NCI-H146 treated with DMSO at 0.1 percent for 48 hours (cell line): ENCODE data around the gene RAB3GAP1.

Source experiments
- DNase-seq: peaks from one replicate; lab custom pipeline; 2025; ENCODE audit not compliant: unreplicated experiment; lab: John Stamatoyannopoulos, UW

Gene RAB3GAP1

DNA sequence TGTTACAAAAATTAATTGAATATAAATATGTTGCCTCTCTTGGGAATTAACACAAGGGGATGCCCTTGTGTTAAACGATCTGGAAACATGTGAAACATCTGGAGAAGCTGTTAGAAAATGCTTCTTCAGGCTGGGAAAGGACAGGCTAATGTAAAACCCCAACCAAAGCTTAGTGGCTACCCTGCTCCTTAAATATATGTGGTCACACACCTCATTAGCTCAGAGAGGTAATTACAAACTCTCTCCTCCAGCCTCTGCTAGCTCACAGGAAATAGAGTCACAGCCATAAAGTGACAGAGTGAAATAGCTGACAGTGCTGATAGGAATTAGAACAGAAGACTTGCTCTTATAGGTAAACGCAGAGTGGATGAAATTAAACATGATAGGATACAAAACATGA lies 155.9 kb downstream of the RAB3GAP1 start:
- no peak for DNase-seq

DNA sequence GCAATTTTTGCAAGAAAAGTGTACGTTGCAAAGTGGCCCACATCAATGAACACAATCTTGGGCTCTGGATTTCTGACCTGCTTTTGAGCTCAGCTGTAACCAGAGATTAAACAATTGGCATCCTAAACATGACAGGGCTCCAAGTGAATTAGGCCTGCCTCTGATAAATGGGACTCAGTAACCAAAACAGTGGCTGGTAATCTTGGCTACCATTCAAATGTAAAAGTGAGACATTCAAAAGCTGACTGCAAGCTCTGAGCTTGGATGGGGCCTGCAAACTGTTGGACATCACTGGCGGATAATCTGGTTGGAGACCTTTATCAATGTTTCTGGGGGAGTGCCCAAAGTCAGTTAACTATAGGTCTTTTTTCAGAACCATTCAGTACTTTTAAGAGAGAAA lies 160.7 kb downstream of the RAB3GAP1 start:
- no peak for DNase-seq

DNA sequence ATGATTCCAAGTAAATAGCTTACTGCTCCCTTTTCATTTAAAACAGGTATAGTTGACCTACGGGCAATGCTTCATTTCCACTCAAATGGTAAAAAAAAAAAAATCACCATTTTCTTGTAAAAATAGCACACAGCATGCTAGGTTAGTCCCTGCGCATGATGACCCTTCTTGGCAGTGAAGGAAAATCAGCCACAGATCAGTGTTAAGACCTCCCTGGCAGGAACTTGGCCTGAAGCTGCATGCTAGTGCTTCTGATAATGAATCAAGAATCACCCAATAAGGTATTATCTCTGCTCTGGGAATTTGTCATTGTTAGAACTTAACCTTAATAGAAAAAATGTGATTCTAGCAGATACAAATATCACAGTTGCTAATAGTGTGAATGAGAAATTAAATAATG lies 166.3 kb downstream of the RAB3GAP1 start:
- no peak for DNase-seq

DNA sequence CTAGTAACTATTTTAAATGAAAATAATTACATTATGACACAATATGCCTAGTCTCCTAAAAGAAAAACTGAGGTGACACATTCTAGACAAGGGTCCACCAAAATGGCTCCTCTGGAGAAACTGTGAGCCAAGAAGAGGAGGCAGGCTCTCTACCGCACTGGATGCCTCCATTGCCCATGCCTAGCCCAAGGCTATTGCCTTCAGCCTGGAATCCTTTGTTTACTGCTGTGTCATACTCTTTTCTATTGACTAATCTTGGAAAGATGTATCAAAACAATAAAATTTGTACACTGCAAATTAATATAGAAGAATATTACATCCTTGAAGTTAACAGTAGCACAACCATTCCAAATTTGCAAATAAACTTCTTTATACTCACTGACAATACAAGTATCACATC lies 167.1 kb downstream of the RAB3GAP1 start:
- DNase-seq, result no peak
